GM13976 (cell line): Measurements from ENCODE around the gene UGGT2.
"Not testable (repeated sequence)": the region's sequence is repeated elsewhere in the genome, so short reads cannot be mapped to it uniquely, and the experiment has no call there.

ENCODE experiments used
- DNase-seq: peaks from one replicate; pipeline ENCODE4 v3.0.0; 2012; ENCODE audit warnings: low spot score
- in situ Hi-C: fragments of 300-500 bp; cut with MboI; formaldehyde crosslinking; loops from one replicate; pipeline ENCODE4 v1.12.0; 2022; ENCODE audit warnings: low sequenced_read_pairs, mixed read lengths, inconsistent platforms; ENCODE audit not compliant: unreplicated experiment
- TF ChIP-seq, protein P1 (sequence below): IDR thresholded peaks from 2 replicates; pipeline ENCODE4 v1.5.1; 2012; ENCODE audit warnings: borderline replicate concordance, mild to moderate bottlenecking; ENCODE audit not compliant: insufficient read depth; ENCODE audit errors: extremely low read depth, missing control alignments, control extremely low read depth

The UGGT2 gene

GRCh38 chr13:96075953-96076543 is 22.8 kb upstream of the UGGT2 start:
- TF ChIP-seq, protein P1, sequence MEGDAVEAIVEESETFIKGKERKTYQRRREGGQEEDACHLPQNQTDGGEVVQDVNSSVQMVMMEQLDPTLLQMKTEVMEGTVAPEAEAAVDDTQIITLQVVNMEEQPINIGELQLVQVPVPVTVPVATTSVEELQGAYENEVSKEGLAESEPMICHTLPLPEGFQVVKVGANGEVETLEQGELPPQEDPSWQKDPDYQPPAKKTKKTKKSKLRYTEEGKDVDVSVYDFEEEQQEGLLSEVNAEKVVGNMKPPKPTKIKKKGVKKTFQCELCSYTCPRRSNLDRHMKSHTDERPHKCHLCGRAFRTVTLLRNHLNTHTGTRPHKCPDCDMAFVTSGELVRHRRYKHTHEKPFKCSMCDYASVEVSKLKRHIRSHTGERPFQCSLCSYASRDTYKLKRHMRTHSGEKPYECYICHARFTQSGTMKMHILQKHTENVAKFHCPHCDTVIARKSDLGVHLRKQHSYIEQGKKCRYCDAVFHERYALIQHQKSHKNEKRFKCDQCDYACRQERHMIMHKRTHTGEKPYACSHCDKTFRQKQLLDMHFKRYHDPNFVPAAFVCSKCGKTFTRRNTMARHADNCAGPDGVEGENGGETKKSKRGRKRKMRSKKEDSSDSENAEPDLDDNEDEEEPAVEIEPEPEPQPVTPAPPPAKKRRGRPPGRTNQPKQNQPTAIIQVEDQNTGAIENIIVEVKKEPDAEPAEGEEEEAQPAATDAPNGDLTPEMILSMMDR, result peak; percentile 17
- DNase-seq, result no peak
- in situ Hi-C loops, result no loop called here

- TF ChIP-seq, protein P1, result no peak
- in situ Hi-C loops, result no loop called here
- DNase-seq, result no peak
Measured at GRCh38 chr13:96072392-96072791, 19.2 kb upstream of the UGGT2 start.

- TF ChIP-seq, protein P1, result no peak
- no peak for DNase-seq
- in situ Hi-C loops, result no loop called here
Measured at GRCh38 chr13:96071504-96071903, 18.3 kb upstream of the UGGT2 start.

GRCh38 chr13:96068729-96069128 is 15.5 kb upstream of the UGGT2 start:
- TF ChIP-seq, protein P1, result no peak
- in situ Hi-C loops, result no loop called here

DNA sequence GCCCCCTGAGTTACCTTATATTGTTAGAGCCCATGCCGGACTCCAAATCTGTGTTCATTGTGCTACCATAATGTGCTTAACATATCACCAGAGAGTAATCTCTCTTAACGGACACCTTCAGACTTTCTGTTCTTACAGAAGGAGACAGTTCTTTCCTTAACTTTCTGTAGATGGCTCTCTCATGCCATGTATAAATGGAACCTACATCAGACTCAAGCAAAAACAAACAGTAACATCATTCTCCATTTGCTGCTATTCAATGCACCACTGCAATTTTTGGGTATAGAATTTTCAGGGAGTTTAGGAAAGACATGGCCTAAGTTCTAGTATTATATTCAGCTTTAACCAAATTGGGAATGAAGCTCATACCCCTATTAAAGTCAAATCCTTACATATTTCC is 12.6 kb upstream of the UGGT2 start:
- in situ Hi-C loops, result no loop called here
- TF ChIP-seq, protein P1, result no peak
- DNase-seq, result no peak

More at GRCh38 chr13:96068729-96069128, 15.5 kb upstream of the UGGT2 start:
- no peak for DNase-seq

DNA sequence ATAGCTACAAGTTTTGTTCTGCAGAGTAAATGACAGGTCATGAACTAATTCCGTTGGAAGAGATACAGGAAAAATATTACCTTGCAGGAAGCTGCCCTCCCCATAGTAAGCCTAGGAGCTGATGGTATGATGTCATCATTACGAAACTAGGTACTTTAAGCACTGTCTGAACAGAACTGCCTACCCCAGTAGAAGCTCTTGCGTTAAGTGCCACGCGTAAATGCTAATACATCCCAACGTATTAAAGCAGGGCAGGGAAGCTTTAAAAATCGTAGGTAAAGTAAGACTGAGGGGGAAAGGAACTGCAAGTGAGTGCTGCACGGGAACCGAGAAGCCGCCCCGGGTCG is 572 bp downstream of the UGGT2 start:
- TF ChIP-seq, protein P1, result no peak
- DNase-seq, result no peak
- in situ Hi-C loops, result no loop called here

DNA sequence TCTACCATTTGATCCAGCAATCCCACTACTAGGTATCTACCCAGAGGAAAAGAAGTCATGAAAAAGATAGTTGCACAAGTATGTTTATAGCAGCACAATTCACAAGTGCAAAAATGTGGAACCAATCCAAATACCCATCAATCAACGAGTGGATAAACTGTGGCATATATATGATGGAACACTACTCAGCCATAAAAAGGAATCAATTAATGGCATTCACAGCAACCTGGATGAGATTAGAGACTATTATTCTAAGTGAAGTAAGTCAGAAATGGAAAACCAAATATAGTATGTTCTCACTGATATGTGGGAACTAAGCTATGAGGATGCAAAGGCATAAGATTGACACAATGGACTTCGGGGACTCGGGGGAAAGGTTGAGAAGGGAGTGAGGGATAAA is 1.3 kb downstream of the UGGT2 start:
- DNase-seq, in situ Hi-C loops: not testable (repeated sequence)

DNA sequence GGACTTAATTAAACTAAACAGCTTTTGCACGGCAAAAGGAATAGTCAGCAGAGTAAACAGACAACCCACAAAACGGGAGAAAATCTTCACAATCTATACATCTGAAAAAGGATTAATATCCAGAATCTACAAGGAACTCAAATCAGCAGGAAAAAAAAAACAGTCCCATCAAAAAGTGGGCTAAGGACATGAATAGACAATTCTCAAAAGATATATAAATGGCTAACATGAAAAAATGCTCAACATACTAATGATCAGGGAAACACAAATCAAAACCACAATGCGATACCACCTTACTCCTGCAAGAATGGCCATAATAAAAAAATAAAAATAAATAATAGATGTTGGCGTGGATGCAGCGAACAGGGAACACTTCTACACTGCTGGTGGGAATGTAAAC is 1.7 kb downstream of the UGGT2 start:
- in situ Hi-C loops, result not testable (repeated sequence)

GRCh38 chr13:96050955-96051354 is 2.2 kb downstream of the UGGT2 start:
- in situ Hi-C loops, DNase-seq: not testable (repeated sequence)

More for the DNA sequence above, 1.7 kb downstream of the UGGT2 start:
- DNase-seq, result not testable (repeated sequence)

DNA sequence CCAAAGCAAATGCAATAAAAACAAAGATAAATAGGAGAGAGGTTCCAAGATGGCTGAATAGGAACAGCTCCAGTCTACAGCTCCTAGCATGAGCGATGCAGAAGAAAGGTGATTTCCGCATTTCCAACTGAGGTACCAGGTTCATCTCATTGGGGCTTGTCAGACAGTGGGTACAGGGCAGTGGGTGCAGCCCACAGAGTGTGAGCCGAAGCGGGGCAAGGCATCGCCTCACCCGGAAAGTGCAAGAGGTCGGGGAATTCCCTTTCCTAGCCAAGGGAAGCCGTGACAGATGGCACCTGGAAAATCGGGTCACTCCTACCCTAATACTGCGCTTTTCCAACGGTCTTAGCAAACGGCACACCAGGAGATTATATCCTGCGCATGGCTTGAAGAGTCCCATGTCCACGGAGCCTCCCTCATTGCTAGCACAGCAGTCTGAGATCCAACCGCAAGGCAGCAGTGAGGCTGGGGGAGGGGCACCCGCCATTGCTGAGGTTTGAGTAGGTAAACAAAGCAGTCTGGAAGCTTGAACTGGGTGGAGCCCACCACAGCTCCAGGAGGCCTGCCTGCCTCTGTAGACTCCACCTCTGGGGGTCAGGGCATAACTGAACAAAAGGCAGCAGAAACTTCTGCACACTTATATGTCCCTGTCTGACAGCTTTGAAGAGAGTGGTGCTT is 6.6 kb downstream of the UGGT2 start:
- in situ Hi-C loops, DNase-seq: not testable (repeated sequence)
